ENCODE data around the gene KCNAB1. TPM values are rescaled to one million over a fixed set of nuclear protein-coding genes. Genes with fewer than 3 reads are reported as not detected.

The KCNAB1 gene
- total and polyA plus RNA-seq, 2 donors (not counting 3 experiments of a cell fraction or from before 2014, with no cell fraction given) = 0.21 TPM; not detected in 1

DNA sequence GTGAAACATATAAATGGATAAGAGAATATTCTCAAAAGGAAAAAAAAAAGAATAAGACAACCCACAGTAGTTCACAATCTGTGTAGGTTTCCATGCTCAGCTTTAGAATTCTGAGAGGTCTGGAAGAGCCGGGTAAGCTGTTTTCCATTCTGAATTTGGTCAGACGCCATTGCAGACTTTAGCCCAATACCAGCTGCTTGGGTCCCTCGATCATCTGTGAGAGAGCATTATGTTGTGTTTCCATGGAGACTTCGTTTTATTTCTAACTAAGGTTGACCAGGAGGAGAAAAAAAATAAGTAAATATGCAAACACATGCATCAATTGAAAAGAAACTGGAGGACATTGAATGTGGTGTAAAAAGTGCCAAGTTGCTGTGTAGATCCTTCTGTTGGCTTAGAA, 25.5 kb downstream of the KCNAB1 start:
- no peak overlapping the region for H3K4me3 ChIP-seq (replicated peaks in 1 of 3; ENCODE audit: insufficient read depth in 1 of 3, low read depth in 1 of 3, low read length in 3 of 3)
- no peaks in the 10 kb centered on the region for H3K9me3 ChIP-seq (replicated peaks; ENCODE audit: control insufficient read depth, insufficient read depth, low read length)
- no peak overlapping the region for H3K27ac ChIP-seq (ENCODE audit: insufficient read depth, low read depth, low read length)
- DNase-seq (ENCODE audit: low read depth, low spot score) (no peak), FAIRE-seq (no peak)
- BruUV-seq (replicated peaks) = no TSS peak
- no peaks in the 10 kb centered on the region for H3K79me2 ChIP-seq (ENCODE audit: control insufficient read depth, insufficient read depth, low read length)
- H3K27me3 ChIP-seq (ENCODE audit: control insufficient read depth in 2 of 2, insufficient read depth in 2 of 2, low read length in 2 of 2) = peaks cover 8 to 10% of the 10 kb centered on the region in 2 experiments
- dilution Hi-C loops (cut with MboI; ENCODE audit: extremely low pct_ligation_motif_present, low sequenced_read_pairs) = no loop called here
- intact Hi-C loops (cut with micrococcal nuclease) = no loop called here
- TF ChIP-seq POLR2A (IDR thresholded peaks at IDR 0.05; ENCODE audit: low read depth, low read length) = no peak
- TF ChIP-seq, protein P1, sequence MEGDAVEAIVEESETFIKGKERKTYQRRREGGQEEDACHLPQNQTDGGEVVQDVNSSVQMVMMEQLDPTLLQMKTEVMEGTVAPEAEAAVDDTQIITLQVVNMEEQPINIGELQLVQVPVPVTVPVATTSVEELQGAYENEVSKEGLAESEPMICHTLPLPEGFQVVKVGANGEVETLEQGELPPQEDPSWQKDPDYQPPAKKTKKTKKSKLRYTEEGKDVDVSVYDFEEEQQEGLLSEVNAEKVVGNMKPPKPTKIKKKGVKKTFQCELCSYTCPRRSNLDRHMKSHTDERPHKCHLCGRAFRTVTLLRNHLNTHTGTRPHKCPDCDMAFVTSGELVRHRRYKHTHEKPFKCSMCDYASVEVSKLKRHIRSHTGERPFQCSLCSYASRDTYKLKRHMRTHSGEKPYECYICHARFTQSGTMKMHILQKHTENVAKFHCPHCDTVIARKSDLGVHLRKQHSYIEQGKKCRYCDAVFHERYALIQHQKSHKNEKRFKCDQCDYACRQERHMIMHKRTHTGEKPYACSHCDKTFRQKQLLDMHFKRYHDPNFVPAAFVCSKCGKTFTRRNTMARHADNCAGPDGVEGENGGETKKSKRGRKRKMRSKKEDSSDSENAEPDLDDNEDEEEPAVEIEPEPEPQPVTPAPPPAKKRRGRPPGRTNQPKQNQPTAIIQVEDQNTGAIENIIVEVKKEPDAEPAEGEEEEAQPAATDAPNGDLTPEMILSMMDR (IDR thresholded peaks at IDR 0.05; ENCODE audit: extremely low read depth in 1 of 2, insufficient read depth in 1 of 2, low read depth in 1 of 2, low read length in 2 of 2) = no peak
- no peak overlapping the region for H3K9ac ChIP-seq (replicated peaks; ENCODE audit: extremely low read depth, insufficient read depth, low read length)
- no peak overlapping the region for H3K4me2 ChIP-seq (ENCODE audit: insufficient read depth, low read length)
- no peak overlapping the region for H2AFZ ChIP-seq (ENCODE audit: low read depth, low read length)
- no peaks in the 10 kb centered on the region for H4K20me1 ChIP-seq (replicated peaks; ENCODE audit: control insufficient read depth, extremely low read depth, insufficient read depth, low read length)
- peaks cover 19% of the 10 kb centered on the region for H3K4me1 ChIP-seq (ENCODE audit: control insufficient read depth, extremely low read depth, insufficient read depth, low read length)
- ChIA-PET CTCF (interaction anchor here (1.4 to 1.8 kb wide), 4 partner anchors 11 to 364 kb away, joined by 3 to 6 read pairs (median 4); partner anchors contain the start of gene KCNAB1), POLR2A (no interaction called here)
- no peaks in the 10 kb centered on the region for H3K36me3 ChIP-seq (ENCODE audit: control insufficient read depth in 2 of 2, extremely low read depth in 1 of 2, insufficient read depth in 2 of 2, low read length in 2 of 2)
- no peaks in the 10 kb centered on the region for H3K9me1 ChIP-seq (replicated peaks; ENCODE audit: control insufficient read depth, extremely low read depth, insufficient read depth, low read length)

DNA sequence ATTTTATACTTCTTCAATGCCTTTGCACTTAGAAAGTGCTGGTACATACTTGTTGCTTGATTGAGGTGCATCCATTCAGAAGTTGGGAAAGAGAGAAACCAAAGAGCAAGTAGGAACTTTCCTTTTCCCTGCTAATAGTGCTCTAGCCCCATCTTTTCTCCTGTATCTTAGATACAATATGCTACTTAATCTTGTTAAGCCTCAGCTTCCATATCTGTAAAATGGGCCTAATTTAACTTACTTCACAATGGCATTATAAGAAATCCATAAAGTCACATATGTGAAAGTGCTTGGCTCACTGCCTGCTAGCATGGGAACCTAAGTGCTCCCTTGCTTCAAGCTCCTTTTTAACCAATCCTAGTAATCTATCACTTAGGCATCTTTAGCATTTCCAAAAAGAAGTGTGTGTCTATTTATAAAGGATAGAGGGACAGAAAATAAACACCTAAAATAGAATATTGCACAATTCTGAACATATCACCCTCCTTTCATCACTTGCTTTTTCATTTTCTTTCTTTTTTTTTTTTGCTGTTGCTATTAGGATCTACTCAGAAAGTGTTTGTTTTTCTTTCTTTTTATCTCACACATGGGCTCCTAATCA, 28.1 kb downstream of the KCNAB1 start:
- no peaks in the 10 kb centered on the region for H4K20me1 ChIP-seq (replicated peaks; ENCODE audit: control insufficient read depth, extremely low read depth, insufficient read depth, low read length)
- dilution Hi-C loops (cut with MboI; ENCODE audit: extremely low pct_ligation_motif_present, low sequenced_read_pairs) (no loop called here), intact Hi-C loops (cut with micrococcal nuclease) (loop anchor here (2.0 kb wide), 1 partner anchor 154 kb away; no protein-coding TSS in a partner anchor)
- H3K9ac ChIP-seq (replicated peaks; ENCODE audit: extremely low read depth, insufficient read depth, low read length) = no peak overlapping the region
- H3K9me1 ChIP-seq (replicated peaks; ENCODE audit: control insufficient read depth, extremely low read depth, insufficient read depth, low read length) = no peaks in the 10 kb centered on the region
- ChIA-PET CTCF (interaction anchor here (0.7 to 7.7 kb wide), 21 partner anchors 12 to 1054 kb away, joined by 3 to 223 read pairs (median 9); partner anchors contain the start of gene SSR3), POLR2A (interaction anchor here (0.7 kb wide), 1 partner anchor 563 kb away, joined by 4 read pairs; no protein-coding TSS in a partner anchor)
- peaks cover 19% of the 10 kb centered on the region for H3K4me1 ChIP-seq (ENCODE audit: control insufficient read depth, extremely low read depth, insufficient read depth, low read length)
- DNase-seq (ENCODE audit: low read depth, low spot score) (no peak), FAIRE-seq (no peak)
- no peaks in the 10 kb centered on the region for H3K9me3 ChIP-seq (replicated peaks; ENCODE audit: control insufficient read depth, insufficient read depth, low read length)
- H3K27me3 ChIP-seq (ENCODE audit: control insufficient read depth in 2 of 2, insufficient read depth in 2 of 2, low read length in 2 of 2) = peaks cover 8 to 10% of the 10 kb centered on the region in 2 experiments
- H3K79me2 ChIP-seq (ENCODE audit: control insufficient read depth, insufficient read depth, low read length) = no peaks in the 10 kb centered on the region
- TF ChIP-seq MYC (IDR thresholded peaks at IDR 0.05; ENCODE audit: low read depth, low read length) (no peak), POLR2A (IDR thresholded peaks at IDR 0.05; ENCODE audit: low read depth, low read length) (no peak), JUN (IDR thresholded peaks at IDR 0.05; ENCODE audit: borderline replicate concordance, insufficient read depth, insufficient read length, low read depth) (no peak), POLR2AphosphoS5 (IDR thresholded peaks at IDR 0.05; ENCODE audit: insufficient read depth, low read depth, low read length) (no peak)
- TF ChIP-seq, protein P2, sequence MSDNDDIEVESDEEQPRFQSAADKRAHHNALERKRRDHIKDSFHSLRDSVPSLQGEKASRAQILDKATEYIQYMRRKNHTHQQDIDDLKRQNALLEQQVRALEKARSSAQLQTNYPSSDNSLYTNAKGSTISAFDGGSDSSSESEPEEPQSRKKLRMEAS (IDR thresholded peaks at IDR 0.05; ENCODE audit: insufficient read depth, insufficient read length) = no peak
- H3K36me3 ChIP-seq (ENCODE audit: control insufficient read depth in 2 of 2, extremely low read depth in 1 of 2, insufficient read depth in 2 of 2, low read length in 2 of 2) = no peaks in the 10 kb centered on the region
- no TSS peak for BruUV-seq (replicated peaks)
- peak overlapping the region in 1 of 3 experiments; percentile 10 for H3K4me3 ChIP-seq (replicated peaks in 1 of 3; ENCODE audit: insufficient read depth in 1 of 3, low read depth in 1 of 3, low read length in 3 of 3)
- no peak overlapping the region for H3K27ac ChIP-seq (ENCODE audit: insufficient read depth, low read depth, low read length)
- peak overlapping the region; percentile 78 for H3K4me2 ChIP-seq (ENCODE audit: insufficient read depth, low read length)
- H2AFZ ChIP-seq (ENCODE audit: low read depth, low read length) = no peak overlapping the region

Measured in endothelial cell of umbilical vein (primary cell).